ENCODE results near the gene TBC1D22A.

DNA sequence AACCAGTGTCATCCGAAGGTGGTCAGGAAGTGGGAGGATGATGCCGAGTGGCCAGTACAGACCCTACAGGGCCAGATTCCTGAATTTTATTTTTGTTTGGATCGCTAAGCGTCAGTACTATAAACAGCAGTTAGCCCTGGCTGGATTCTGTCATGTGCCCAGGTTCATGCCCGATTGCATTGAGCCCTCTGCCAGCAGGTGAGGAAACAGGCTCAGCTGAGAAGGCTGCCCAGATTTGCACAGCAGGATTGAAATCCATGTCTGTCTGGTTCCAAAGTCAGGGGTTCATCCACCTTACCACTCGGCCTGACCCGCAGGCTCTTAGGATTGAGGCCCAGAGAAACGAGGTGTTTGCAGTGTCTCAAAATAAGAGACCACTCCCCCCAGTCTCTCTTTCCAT lies 9.1 kb upstream of the TBC1D22A start:
- TF ChIP-seq, protein P1, sequence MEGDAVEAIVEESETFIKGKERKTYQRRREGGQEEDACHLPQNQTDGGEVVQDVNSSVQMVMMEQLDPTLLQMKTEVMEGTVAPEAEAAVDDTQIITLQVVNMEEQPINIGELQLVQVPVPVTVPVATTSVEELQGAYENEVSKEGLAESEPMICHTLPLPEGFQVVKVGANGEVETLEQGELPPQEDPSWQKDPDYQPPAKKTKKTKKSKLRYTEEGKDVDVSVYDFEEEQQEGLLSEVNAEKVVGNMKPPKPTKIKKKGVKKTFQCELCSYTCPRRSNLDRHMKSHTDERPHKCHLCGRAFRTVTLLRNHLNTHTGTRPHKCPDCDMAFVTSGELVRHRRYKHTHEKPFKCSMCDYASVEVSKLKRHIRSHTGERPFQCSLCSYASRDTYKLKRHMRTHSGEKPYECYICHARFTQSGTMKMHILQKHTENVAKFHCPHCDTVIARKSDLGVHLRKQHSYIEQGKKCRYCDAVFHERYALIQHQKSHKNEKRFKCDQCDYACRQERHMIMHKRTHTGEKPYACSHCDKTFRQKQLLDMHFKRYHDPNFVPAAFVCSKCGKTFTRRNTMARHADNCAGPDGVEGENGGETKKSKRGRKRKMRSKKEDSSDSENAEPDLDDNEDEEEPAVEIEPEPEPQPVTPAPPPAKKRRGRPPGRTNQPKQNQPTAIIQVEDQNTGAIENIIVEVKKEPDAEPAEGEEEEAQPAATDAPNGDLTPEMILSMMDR (IDR thresholded peaks at IDR 0.05): no peak
- TF ChIP-seq POLR2A (IDR thresholded peaks at IDR 0.05): no peak
